KOPT-K1 (cell line): Measurements from ENCODE around the gene CACNG7.

Experiments
- H3K27ac ChIP-seq: fragments of 200-600 bp; sonication (generic); 2 replicates; pipeline ENCODE4 v1.5.1; 2016; ENCODE audit warnings: antibody characterized with exemption, mild to moderate bottlenecking, low read depth, low read length; ENCODE audit not compliant: poor library complexity, severe bottlenecking
- H3K36me3 ChIP-seq: fragments of 200-600 bp; sonication (generic); 2 replicates; pipeline ENCODE4 v1.5.1; 2017; ENCODE audit warnings: antibody characterized with exemption, mild to moderate bottlenecking, low read length, moderate library complexity; ENCODE audit not compliant: insufficient read depth
- H3K9me3 ChIP-seq: fragments of 200-600 bp; sonication (generic); 2 replicates; pipeline ENCODE4 v1.5.1; 2017; ENCODE audit warnings: antibody characterized with exemption, low read length, mild to moderate bottlenecking; ENCODE audit not compliant: insufficient read depth, poor library complexity, severe bottlenecking

Gene CACNG7

DNA sequence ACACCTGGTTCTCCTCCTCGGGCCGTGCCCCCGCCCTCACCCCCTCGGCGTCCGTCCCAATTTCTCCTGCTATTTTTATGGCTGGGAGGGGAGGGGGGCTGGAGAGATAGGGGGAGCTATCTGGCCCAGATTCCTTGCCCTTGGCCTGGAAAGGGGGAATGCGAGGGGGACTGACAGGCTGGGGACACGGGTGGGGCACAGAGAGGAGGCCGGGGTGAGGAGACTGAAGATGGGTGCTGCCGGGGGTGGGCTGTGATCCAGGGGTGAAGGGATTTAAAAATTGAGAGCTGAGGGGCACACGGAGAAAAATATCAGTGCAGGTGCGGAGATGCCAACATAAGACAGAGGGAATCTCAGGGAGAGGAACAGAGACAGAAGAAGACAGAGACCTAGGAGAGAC, 24.8 kb upstream of the CACNG7 start:
- Histone ChIP-seq H3K36me3 (no peaks in the 10 kb centered on the region), H3K27ac (no peak overlapping the region), H3K9me3 (no peaks in the 10 kb centered on the region)

DNA sequence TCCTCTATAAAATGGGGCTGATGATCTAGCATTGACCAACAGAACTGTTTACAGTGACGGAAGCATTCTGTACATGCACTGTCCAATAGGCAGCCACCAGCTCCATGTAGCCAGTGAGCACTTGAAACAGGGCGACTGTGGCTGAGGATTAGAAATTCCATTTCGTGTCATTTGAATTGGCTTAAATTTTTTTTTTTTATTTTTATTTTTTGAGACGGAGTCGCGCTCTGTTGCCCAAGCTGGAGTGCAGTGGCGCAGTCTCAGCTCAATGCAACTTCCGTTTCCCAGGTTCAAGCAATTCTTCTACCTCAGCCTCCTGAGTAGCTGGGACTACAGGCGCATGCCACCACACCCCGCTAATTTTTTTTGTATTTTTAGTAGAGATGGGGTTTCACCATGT, 24.0 kb upstream of the CACNG7 start:
- H3K27ac ChIP-seq = no peak overlapping the region
- H3K36me3 ChIP-seq = no peaks in the 10 kb centered on the region
- H3K9me3 ChIP-seq = no peaks in the 10 kb centered on the region

DNA sequence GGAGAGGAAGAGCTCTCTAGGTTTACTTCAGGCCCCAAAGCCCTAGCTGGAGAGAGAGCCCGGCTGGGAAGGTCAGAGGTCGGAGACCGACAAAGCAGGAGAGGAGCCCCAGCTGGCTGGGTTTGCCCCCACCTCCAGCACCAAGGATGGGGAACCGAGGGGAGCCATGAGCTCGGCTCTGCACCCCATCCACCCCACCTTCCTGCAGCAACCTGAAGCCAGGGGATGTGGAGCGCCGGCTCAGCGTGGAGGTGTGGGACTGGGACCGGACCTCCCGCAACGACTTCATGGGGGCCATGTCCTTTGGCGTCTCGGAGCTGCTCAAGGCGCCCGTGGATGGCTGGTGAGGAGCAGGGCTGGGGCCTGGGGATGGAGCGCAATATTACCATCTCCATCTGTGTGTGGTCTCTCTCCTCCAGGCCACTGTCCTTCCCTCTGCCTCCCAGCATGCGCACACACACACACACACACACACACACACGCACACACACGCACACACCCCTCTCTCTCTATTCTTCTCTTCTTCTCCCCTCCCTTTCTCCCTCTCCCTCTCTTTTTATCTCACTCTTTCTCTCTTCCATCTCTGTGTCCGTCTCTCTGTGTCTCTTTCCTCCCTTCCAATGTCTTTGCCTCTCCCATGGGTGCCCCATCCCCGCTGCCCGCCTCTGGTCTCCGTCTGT, 16.6 kb upstream of the CACNG7 start:
- no peaks in the 10 kb centered on the region for H3K9me3 ChIP-seq
- H3K36me3 ChIP-seq = no peaks in the 10 kb centered on the region
- H3K27ac ChIP-seq = no peak overlapping the region

DNA sequence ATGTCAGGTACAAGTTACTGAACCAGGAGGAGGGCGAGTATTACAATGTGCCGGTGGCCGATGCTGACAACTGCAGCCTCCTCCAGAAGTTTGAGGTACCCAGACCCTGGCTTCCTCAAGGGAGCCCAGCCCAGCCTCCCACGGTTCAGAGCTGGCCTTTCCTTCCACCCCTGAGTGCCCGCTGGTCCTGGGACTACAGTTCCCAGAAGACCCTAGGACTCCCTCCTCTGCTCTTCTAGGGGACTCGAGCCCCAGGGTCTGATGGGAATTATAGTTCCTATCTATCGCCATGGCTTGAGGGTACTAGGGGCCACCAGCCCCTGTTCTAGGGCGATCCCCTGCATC, 16.1 kb upstream of the CACNG7 start:
- no peak overlapping the region for H3K27ac ChIP-seq
- H3K36me3 ChIP-seq = no peaks in the 10 kb centered on the region
- H3K9me3 ChIP-seq = no peaks in the 10 kb centered on the region

DNA sequence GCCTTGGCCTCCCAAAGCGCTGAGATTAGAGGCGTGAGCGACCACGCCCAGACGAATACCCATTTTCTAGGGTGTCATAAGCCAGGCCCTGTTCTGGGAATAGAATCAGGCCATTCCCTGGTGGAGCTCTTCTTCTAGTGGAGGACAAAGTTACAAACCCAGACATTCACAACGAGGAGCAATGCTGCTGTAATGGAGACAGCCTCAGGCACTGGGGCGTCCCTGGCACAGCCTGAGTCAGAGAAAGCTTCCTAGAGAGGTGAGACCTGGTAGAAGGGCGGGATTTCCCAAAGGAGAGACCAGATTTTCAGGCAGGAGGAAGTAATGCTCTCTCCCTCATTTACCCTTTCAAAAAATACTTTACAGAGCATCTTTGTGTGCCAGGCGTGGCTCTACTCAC, 14.4 kb upstream of the CACNG7 start:
- Histone ChIP-seq H3K36me3 (no peaks in the 10 kb centered on the region), H3K9me3 (no peaks in the 10 kb centered on the region), H3K27ac (no peak overlapping the region)

DNA sequence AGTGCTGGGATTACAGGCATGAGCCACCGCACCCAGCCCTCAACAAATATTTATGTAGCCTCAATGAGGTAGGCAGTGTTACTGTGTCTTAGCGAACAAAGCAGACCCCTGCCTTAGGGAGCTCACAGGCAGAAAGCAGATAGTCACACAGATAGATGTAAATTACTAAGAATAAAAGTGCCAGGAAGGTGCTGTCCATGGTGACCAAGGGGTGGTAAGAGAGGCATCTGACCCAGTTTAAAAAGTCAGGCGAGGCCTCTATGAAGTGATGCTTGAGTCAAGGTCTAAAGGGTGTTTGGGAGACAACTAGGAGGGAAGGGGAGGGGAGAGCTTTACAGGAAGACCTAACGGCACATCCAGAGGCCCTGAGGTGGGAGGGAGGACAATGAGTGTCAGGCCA, 12.4 kb upstream of the CACNG7 start:
- H3K36me3 ChIP-seq = no peaks in the 10 kb centered on the region
- H3K27ac ChIP-seq = no peak overlapping the region
- H3K9me3 ChIP-seq = no peaks in the 10 kb centered on the region

DNA sequence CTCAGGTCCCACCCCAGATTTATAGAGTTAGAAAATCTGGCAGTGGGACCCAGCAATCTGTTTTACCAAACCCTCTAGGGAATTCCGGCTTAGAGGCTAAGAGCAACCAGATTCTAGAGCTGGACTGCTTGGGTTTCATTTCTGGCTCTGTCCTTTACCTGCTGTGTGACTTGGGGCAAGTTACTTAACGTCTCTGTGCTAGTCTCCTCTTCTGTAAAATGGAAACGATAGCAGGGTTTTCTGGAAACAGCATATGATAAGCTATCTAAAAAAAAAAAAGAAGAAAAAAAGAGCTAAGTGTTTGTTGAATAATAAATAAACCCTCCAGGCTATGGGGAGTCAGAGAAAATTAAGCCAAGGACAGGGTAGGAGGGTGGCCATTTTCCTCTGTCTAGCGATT, 11.6 kb upstream of the CACNG7 start:
- no peaks in the 10 kb centered on the region for H3K9me3 ChIP-seq
- no peaks in the 10 kb centered on the region for H3K36me3 ChIP-seq
- H3K27ac ChIP-seq = no peak overlapping the region

DNA sequence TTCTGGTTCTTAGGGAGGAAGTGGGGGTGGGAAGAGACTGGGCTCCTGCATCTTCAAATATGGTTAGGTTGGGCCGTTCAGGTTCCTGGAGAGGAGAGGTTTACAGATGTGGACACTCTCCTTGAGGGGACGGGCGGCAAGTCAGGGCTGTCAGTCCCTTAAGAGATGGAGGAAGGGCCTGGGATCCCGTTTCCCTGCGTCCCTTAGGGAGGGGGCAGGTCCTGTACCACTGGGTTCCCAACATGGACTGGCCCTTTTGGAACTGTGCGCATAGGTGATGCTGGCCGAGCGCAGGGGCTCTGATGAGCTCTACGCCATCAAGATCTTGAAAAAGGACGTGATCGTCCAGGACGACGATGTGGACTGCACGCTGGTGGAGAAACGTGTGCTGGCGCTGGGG, 10.9 kb upstream of the CACNG7 start:
- Histone ChIP-seq H3K36me3 (no peaks in the 10 kb centered on the region), H3K9me3 (no peaks in the 10 kb centered on the region), H3K27ac (no peak overlapping the region)

DNA sequence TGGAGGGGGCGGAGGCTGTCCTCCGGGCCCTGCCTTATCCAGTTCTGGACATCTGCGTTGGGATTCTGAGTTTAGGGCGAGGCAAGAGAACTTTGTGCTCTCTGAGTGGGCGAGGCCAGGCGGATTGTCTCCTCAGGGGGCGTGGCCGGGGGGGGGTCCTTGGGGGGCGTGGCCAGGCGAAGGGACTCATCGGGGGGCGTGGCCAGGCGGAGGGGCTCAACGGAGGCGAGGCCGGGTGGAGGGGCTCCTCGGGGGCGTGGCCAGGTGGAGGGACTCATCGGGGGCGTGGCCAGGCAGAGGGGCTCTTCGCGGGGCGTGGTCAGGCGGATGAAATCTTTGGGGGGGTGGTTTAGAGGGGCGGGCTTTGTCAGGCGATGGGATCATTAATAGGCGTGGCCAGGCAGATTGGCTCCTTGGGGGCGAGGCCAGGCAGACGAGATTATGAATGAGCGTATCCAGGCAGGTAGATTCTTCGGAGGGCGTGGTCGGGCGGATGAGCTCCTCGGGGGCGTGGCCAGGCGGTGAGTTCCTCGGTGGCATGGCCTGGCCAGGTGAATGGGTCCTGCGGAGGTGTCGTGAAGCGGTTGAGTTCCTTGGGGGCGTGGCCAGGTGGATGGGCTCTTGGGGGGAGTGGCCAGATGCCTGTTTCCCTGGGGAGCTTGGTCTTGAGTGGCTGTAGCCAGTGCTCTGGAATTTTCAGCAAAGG, 10.3 kb upstream of the CACNG7 start:
- Histone ChIP-seq H3K27ac (no peak overlapping the region), H3K36me3 (no peaks in the 10 kb centered on the region), H3K9me3 (no peaks in the 10 kb centered on the region)

DNA sequence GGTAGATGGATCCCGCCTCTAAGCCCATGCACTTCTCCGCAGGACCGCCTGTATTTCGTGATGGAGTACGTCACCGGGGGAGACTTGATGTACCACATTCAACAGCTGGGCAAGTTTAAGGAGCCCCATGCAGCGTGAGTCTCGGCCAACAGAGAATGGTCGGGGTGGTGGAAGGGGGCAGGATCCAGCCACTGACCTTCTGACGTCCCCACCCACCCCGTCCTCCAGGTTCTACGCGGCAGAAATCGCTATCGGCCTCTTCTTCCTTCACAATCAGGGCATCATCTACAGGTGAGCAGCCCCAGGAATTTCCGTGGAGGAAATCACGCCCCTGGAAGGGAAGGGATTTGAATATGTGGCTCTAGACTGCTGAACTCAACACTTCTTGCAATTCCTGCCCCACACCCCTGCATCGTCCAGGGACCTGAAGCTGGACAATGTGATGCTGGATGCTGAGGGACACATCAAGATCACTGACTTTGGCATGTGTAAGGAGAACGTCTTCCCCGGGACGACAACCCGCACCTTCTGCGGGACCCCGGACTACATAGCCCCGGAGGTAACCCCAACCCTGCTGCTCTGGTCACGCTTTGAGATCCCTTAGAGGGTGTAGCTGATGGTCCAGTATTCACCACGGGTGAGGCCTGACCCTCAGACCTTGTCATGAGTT, 8.8 kb upstream of the CACNG7 start:
- no peaks in the 10 kb centered on the region for H3K36me3 ChIP-seq
- no peaks in the 10 kb centered on the region for H3K9me3 ChIP-seq
- no peak overlapping the region for H3K27ac ChIP-seq

DNA sequence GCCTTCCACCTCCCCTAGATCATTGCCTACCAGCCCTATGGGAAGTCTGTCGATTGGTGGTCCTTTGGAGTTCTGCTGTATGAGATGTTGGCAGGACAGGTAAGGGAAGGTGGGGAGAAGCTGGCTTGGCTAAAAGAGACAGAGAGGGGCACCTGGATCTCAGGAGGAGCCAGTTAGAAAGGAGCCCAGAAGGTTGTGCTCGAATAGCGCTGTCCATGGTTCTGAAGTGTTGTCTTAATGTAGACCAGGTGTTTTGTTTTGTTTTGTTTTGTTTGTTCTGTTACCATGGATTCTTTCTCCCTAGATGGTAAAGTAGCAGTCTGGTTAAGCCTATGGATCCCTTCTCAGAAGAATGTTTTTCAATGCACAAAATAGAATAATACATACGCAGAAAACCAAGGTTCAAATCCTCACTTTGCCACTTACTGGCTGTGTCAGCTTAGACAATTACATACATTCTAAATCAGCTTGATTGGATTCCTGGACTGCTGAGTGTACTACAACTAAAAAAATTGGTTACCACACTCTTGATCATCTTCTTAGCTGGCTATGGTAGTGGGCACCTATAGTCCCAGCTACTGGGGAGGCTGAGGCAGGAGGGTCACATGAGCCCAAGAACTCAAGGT, 5.9 kb upstream of the CACNG7 start:
- Histone ChIP-seq H3K36me3 (no peaks in the 10 kb centered on the region), H3K27ac (no peak overlapping the region), H3K9me3 (no peaks in the 10 kb centered on the region)

DNA sequence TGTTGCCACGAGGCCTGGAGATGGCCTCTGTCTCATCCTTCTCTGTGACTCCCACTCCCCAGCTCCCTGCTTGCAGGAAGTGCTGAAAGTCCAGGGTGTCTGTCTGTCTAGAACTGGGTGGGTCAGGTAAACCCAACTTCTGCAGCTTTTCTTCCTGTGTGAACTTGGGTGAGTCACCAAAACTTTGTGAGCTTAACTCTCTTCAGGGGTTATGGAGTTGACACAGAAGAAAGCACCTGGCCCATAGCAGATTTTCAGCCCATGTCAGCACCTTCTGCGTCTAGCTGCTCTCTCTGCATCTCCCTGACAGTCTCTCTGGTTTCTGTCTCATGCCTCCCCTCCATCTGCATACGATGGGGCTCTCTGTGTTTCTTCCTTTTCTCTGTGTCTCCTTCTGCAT, 4.2 kb upstream of the CACNG7 start:
- H3K36me3 ChIP-seq = no peaks in the 10 kb centered on the region
- H3K9me3 ChIP-seq = no peaks in the 10 kb centered on the region
- no peak overlapping the region for H3K27ac ChIP-seq

DNA sequence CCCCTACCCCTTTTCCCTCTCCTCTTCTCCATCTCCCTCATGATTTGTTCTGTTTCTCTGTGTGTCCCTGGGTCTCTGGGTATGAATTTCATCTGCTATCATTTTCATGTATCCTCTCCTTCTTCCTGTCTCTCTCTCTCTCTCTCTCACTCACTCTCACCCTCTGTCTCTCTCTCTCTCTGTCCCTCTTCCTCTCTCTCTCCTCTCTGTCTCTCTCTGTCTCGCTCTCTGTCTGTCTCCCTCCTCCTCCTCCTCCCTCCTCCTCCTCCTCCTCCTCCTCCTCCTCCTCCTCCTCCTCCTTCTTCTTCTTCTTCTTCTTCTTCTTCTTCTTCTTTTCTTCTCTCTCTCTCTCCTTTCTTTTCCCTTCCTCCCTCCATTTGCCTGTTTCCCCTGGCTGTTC, 3.3 kb upstream of the CACNG7 start:
- Histone ChIP-seq H3K27ac (no peak overlapping the region), H3K9me3 (no peaks in the 10 kb centered on the region), H3K36me3 (no peaks in the 10 kb centered on the region)

DNA sequence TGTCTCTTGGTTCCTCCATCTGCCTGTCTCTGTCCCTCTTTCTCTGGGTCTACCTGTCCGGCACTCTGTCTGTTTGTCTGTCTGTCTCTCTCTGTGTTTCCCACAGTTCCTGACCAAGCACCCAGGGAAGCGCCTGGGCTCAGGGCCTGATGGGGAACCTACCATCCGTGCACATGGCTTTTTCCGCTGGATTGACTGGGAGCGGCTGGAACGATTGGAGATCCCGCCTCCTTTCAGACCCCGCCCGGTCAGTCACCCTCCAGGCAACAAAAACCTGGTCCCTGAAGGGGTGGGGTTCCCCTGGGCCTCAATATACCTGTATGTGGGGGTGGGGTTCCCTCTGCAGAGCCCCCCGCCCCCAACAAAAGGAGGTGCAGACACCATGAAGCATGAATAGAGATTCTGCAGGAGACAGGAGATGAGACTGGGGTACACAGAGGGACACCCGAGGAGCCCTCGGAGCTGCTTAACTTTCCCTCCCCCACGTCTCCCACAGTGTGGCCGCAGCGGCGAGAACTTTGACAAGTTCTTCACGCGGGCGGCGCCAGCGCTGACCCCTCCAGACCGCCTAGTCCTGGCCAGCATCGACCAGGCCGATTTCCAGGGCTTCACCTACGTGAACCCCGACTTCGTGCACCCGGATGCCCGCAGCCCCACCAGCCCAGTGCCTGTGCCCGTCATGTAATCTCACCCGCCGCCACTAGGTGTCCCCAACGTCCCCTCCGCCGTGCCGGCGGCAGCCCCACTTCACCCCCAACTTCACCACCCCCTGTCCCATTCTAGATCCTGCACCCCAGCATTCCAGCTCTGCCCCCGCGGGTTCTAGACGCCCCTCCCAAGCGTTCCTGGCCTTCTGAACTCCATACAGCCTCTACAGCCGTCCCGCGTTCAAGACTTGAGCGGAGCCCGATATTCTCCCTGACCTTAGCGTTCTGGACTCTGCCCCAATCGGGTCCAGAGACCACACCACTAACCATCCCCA, 2.6 kb upstream of the CACNG7 start:
- no peaks in the 10 kb centered on the region for H3K9me3 ChIP-seq
- H3K36me3 ChIP-seq = no peaks in the 10 kb centered on the region
- H3K27ac ChIP-seq = no peak overlapping the region

DNA sequence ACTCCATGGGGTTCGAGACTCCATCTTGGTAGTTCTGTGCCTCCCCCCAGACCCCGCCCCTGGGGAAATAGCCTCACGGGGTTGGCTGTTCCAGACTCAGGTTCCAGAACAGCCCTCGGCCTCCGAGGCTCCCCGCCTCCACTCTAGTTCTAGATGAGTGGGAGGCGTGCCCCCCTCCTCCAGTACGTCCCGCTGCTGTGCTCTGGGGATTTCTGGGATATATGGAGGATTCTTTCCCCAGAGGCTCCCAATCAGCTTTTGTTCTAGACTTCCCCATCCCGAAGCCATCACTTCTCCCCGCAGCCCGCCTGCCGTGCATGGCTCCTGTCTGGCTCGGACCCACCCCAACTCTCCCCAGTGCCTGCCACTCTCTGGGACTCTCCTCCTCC, 1.9 kb upstream of the CACNG7 start:
- H3K27ac ChIP-seq = no peak overlapping the region
- H3K36me3 ChIP-seq = no peaks in the 10 kb centered on the region
- H3K9me3 ChIP-seq = no peaks in the 10 kb centered on the region
